H7 (cell line): ENCODE measurements around the gene TAX1BP3. TPM values are rescaled to one million over a fixed set of nuclear protein-coding genes. Genes with fewer than 3 reads are reported as not detected.

ENCODE experiments used
- DNase-seq: peaks from one replicate; pipeline ENCODE4 v3.0.0; 2012
- H3K27me3 ChIP-seq: 2 replicates; pipeline ENCODE4 v1.6.0; 2011; ENCODE audit warnings: mild to moderate bottlenecking, low read length; ENCODE audit not compliant: control insufficient read depth, insufficient read depth
- H3K36me3 ChIP-seq: replicated peaks from 2 replicates; pipeline ENCODE4 v1.5.1; 2011; ENCODE audit warnings: low read length; ENCODE audit not compliant: control insufficient read depth, insufficient read depth
- H3K4me3 ChIP-seq: 2 replicates; pipeline ENCODE4 v1.5.1; 2011; ENCODE audit warnings: low read depth, mild to moderate bottlenecking, control low read depth, low read length, moderate library complexity; ENCODE audit not compliant: insufficient read depth
- total RNA-seq: library from RNA; depleted of rRNA; stranded (reverse); fragments of >200 nt; shearing (Covaris generic); gene quantifications from 2 replicates; pipeline ENCODE4 v1.2.3, GENCODE V29; 2014

Gene TAX1BP3
- total RNA-seq, 1 experiment from 2014 or later = 122 TPM

- H3K36me3 ChIP-seq = no peaks in the 10 kb centered on the region
- DNase-seq = peak; percentile 91
- no peak overlapping the region for H3K4me3 ChIP-seq
- no peaks in the 10 kb centered on the region for H3K27me3 ChIP-seq
Observed at GRCh38 chr17:3678095-3678820, 9.9 kb upstream of the TAX1BP3 start.

- DNase-seq = no peak
- no peak overlapping the region for H3K4me3 ChIP-seq
- no peaks in the 10 kb centered on the region for H3K27me3 ChIP-seq
- H3K36me3 ChIP-seq = no peaks in the 10 kb centered on the region
Observed at GRCh38 chr17:3675886-3676285, 7.5 kb upstream of the TAX1BP3 start.

DNA sequence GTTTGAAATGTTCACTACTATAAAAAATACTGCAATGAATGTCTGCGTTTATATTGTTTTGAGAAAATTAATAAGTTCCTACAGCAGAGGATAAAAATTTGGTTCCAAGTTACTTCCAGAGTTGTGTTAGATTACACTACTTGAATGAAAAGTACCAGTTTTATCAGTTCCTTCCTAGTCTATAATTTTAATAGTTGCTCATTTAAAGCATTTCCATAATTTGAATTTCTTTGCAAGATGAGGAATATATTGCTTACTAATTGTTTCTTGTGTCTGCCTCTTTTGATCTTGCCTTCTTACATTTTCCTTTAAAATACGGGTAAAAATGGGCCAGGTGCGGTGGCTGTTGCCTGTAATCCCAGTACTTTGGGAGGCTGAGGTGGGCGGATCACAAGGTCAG, 4.2 kb upstream of the TAX1BP3 start:
- no peak overlapping the region for H3K4me3 ChIP-seq
- H3K36me3 ChIP-seq = peaks cover 2% of the 10 kb centered on the region
- DNase-seq = no peak

DNA sequence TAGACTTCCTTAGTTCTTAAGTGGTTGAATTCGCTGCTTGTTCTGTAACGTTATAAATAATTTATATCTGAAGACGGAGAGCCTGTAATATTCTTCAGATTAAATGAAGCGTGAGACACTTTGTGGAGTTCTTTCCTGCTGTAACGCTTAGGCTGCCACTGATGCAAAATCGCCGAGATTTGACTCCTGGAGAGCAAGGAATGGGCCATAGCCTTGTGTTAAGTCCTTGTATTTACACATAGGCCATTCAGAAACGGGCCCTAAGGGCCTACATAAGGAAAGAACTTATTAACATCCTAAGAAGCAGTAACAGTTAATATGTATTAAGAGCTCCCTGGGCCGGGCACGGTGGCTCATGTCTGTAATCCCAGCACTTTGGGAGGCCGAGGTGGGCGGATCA, 1.2 kb upstream of the TAX1BP3 start:
- DNase-seq = no peak
- Histone ChIP-seq H3K4me3 (peak overlapping the region; percentile 75), H3K36me3 (peaks cover 2% of the 10 kb centered on the region), H3K27me3 (no peaks in the 10 kb centered on the region)

More for the DNA sequence above, 4.2 kb upstream of the TAX1BP3 start:
- H3K27me3 ChIP-seq = no peaks in the 10 kb centered on the region

- Histone ChIP-seq H3K27me3 (no peaks in the 10 kb centered on the region), H3K4me3 (peak overlapping the region; percentile 75), H3K36me3 (peaks cover 2% of the 10 kb centered on the region)
- DNase-seq = no peak
Observed at GRCh38 chr17:3669085-3669347, 638 bp upstream of the TAX1BP3 start.

DNA sequence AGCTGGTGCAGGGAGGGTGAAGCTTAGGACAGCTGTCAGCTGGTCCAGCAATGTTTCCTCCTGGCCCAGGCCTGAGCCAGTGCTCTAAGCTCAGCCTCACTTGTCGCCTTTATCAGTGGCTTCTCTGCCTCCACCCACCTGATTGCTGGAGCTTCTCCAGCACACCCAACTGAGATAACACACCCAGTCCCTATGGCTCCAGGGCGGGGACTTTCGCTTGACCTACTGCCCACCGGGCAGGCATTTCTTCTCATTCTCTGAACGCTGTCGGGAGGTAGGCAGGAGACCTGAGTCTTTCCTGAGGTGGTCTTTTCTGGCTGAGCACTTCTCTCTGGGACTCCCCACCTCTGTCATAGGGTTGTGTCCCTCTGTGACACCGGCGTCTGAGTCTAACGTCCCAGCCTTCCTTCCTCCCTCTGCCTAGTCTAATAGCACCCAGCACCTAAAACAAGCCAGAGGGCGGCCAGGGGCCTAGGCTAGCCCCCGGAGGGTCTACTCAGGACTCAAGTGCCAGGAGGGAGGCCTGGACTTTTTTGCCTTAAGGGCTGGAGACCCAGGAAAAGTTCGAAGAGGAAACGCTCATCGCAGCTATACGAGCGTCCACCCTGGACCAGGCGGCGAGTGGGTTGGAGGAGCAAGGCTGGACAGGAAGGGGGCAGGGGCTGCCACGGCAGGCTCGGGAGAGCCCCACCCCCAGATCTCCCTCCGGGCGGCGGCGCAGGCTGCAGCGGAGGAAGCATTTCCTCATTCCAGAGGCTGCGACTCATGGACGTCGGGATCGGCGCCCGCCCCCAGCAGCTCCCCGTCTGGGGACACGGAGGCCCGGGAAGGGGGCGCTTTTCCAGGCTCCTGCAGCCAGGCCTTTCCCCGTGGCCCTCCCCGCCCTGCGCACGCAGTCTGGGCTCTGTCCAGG, 756 bp downstream of the TAX1BP3 start:
- Histone ChIP-seq H3K27me3 (no peaks in the 10 kb centered on the region), H3K36me3 (peaks cover 4% of the 10 kb centered on the region), H3K4me3 (peak overlapping the region; percentile 94)
- DNase-seq = peak; percentile 94

- Histone ChIP-seq H3K27me3 (no peaks in the 10 kb centered on the region), H3K36me3 (peaks cover 4% of the 10 kb centered on the region), H3K4me3 (no peak overlapping the region)
- DNase-seq = no peak
Observed at GRCh38 chr17:3666516-3666915, 1.9 kb downstream of the TAX1BP3 start.

GRCh38 chr17:3665834-3666233, 2.5 kb downstream of the TAX1BP3 start:
- Histone ChIP-seq H3K27me3 (no peaks in the 10 kb centered on the region), H3K4me3 (no peak overlapping the region), H3K36me3 (peaks cover 4% of the 10 kb centered on the region)
- no peak for DNase-seq

- Histone ChIP-seq H3K4me3 (no peak overlapping the region), H3K27me3 (no peaks in the 10 kb centered on the region), H3K36me3 (peaks cover 1% of the 10 kb centered on the region; the same call in 1 of the 2 replicates)
- no peak for DNase-seq
Observed at GRCh38 chr17:3663102-3664011, 5.0 kb downstream of the TAX1BP3 start.

GRCh38 chr17:3660311-3660891, 8.0 kb downstream of the TAX1BP3 start:
- DNase-seq = no peak
- no peak overlapping the region for H3K4me3 ChIP-seq
- H3K27me3 ChIP-seq = no peaks in the 10 kb centered on the region
- peaks cover 1% of the 10 kb centered on the region; the same call in 1 of the 2 replicates for H3K36me3 ChIP-seq

DNA sequence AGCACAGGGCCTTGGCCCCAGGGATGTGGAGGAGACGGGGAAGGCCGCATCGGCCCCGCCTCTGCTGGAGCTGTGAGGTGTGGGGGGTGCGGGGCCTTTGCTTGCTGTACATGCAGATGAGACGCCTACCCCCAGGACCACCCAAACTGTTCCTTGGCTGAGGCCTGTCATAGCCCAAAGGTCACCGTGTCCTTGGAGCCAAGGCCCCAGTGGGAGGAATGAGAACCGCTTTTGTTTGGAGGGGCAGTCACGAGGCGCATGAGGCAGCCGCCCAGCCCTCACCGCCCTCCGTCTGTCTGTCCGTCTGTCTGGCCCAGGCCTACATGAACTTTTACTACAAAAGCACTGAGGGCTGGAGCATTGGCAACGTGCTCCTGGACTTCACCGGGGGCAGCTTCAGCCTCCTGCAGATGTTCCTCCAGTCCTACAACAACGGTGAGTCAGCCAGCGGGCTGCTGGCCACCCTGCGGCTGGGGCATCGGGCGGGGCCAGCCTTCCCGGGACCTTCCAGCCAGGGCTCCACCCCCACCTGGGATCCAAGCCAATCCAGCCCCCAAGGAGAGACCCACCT, 8.8 kb downstream of the TAX1BP3 start:
- Histone ChIP-seq H3K4me3 (no peak overlapping the region), H3K27me3 (no peaks in the 10 kb centered on the region), H3K36me3 (peaks cover 1% of the 10 kb centered on the region; the same call in 1 of the 2 replicates)
- DNase-seq = peak; percentile 75

GRCh38 chr17:3658784-3659449, 9.5 kb downstream of the TAX1BP3 start:
- H3K27me3 ChIP-seq = no peaks in the 10 kb centered on the region
- DNase-seq = peak; percentile 55
- no peak overlapping the region for H3K4me3 ChIP-seq
- peaks cover 1% of the 10 kb centered on the region; the same call in 1 of the 2 replicates for H3K36me3 ChIP-seq
